ENCODE results near the gene DTHD1.

- TF ChIP-seq POLR2AphosphoS5 (IDR thresholded peaks at IDR 0.05; ENCODE audit: low read depth, low read length): no peak
- no peak for TF ChIP-seq REST (IDR thresholded peaks at IDR 0.05; ENCODE audit: insufficient read depth in 1 of 2, low read depth in 2 of 2, low read length in 2 of 2)
- TF ChIP-seq TAF1 (IDR thresholded peaks at IDR 0.05; ENCODE audit: borderline replicate concordance, insufficient read depth, low read length): no peak
- TF ChIP-seq SIN3A (IDR thresholded peaks at IDR 0.05; ENCODE audit: borderline replicate concordance, insufficient read depth, low read length): no peak
- TF ChIP-seq FOXP2 (optimal IDR thresholded peaks at IDR 0.05; ENCODE audit: borderline replicate concordance, extremely low read depth, extremely low read length, insufficient read depth): no peak
Observed at GRCh38 chr4:36290641-36291040, 9.2 kb downstream of the DTHD1 start.

Data from PFSK-1 (cell line).